Astrocyte of the cerebellum (primary cell): ENCODE data around the gene LIPC.
"Not testable (repeated sequence)": the region's sequence is repeated elsewhere in the genome, so short reads cannot be mapped to it uniquely, and the experiment has no call there.

ENCODE experiments used
- DNase-seq: peaks from one replicate; pipeline ENCODE4 v3.0.0-alpha.2; 2011; ENCODE audit warnings: low read depth
- H3K4me3 ChIP-seq: 2 replicates; pipeline ENCODE4 v1.5.1; 2011; ENCODE audit warnings: mild to moderate bottlenecking, low read depth, low read length, moderate library complexity
- CTCF ChIP-seq: IDR thresholded peaks from 2 replicates; pipeline ENCODE4 v1.5.1; 2012; ENCODE audit warnings: low read length, low read depth, moderate library complexity, mild to moderate bottlenecking; ENCODE audit errors: missing control alignments
- in situ Hi-C: cut with HindIII; loops from 2 replicates; pipeline ENCODE4 v1.10.0; 2017; ENCODE audit warnings: low sequenced_read_pairs

LIPC gene

GRCh38 chr15:58597943-58598828 lies 166.4 kb downstream of the LIPC start:
- in situ Hi-C loops: loop anchor here (25.0 kb wide), 1 partner anchor 336 kb away; no protein-coding TSS in a partner anchor
- no peak for TF ChIP-seq CTCF

GRCh38 chr15:58598829-58599210 lies 167.0 kb downstream of the LIPC start:
- in situ Hi-C loops: loop anchor here (25.0 kb wide), 1 partner anchor 337 kb away; no protein-coding TSS in a partner anchor
- TF ChIP-seq CTCF: no peak
- no peak overlapping the region for H3K4me3 ChIP-seq
- no peak for DNase-seq

More at GRCh38 chr15:58597943-58598828, 166.4 kb downstream of the LIPC start:
- no peak for DNase-seq
- H3K4me3 ChIP-seq: no peak overlapping the region

- no peak for DNase-seq
- in situ Hi-C loops: no loop called here
- TF ChIP-seq CTCF: no peak
- no peak overlapping the region for H3K4me3 ChIP-seq
Observed at GRCh38 chr15:58602823-58603222, 171.0 kb downstream of the LIPC start.

- in situ Hi-C loops, H3K4me3 ChIP-seq, DNase-seq: not testable (repeated sequence)
Observed at GRCh38 chr15:58603927-58604326, 172.1 kb downstream of the LIPC start.

- in situ Hi-C loops: no loop called here
- no peak for TF ChIP-seq CTCF
- H3K4me3 ChIP-seq: no peak overlapping the region
- DNase-seq: no peak
Observed at GRCh38 chr15:58604455-58604923, 172.7 kb downstream of the LIPC start.

- TF ChIP-seq CTCF: no peak
- H3K4me3 ChIP-seq: no peak overlapping the region
- DNase-seq: no peak
- in situ Hi-C loops: no loop called here
Observed at GRCh38 chr15:58605931-58606530, 174.2 kb downstream of the LIPC start.
